Measurements from ENCODE around the gene SCGB1D1.
"Not testable (repeated sequence)": the region's sequence is repeated elsewhere in the genome, so short reads cannot be mapped to it uniquely, and the experiment has no call there.

Gene SCGB1D1

DNA sequence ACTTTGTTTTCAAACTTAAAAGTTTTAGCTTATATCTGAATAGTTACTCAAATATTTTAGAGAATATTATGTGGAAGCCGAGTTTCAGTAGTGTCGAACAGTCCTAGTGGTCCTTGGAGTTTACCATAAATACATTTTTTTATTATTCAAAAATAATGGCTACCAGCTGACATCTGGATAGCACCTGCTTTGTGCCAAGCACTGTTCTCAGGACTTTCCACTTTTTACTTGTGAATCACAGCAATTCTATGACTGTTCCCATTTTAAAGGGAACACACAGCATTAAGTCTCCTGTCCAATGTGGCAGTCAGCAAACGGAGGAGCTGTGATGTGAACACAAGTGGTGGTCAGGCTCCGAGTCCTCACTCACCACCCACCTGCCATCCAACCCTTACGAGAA lies 14.4 kb downstream of the SCGB1D1 start:
- Histone ChIP-seq H2BK5ac (ENCODE audit: low read length) (no peak overlapping the region), H3K18ac (ENCODE audit: low read length) (no peak overlapping the region), H3K79me1 (ENCODE audit: low read depth, low read length) (no peaks in the 10 kb centered on the region), H3K27me3 (ENCODE audit: control insufficient read depth in 3 of 3, insufficient read depth in 3 of 3, low read depth in 1 of 3, low read length in 3 of 3) (peaks cover 0 to 22% (median 0%) of the 10 kb centered on the region in 3 experiments), H3K36me3 (replicated peaks in 1 of 2; ENCODE audit: control insufficient read depth in 2 of 2, insufficient read depth in 2 of 2, low read length in 2 of 2) (no peaks in the 10 kb centered on the region), H4K8ac (ENCODE audit: low read depth, low read length) (no peak overlapping the region), H3K4me2 (ENCODE audit: insufficient read depth, low read length, poor library complexity, severe bottlenecking) (no peak overlapping the region), H3K9me3 (replicated peaks in 1 of 2; ENCODE audit: control insufficient read depth in 2 of 2, insufficient read depth in 1 of 2, low read depth in 1 of 2, low read length in 2 of 2) (no peaks in the 10 kb centered on the region), H3K14ac (ENCODE audit: low read length) (no peak overlapping the region), H4K91ac (ENCODE audit: low read depth, low read length, poor library complexity) (no peak overlapping the region), H3K9ac (ENCODE audit: low read depth, low read length, poor library complexity) (no peak overlapping the region), H3K27ac (replicated peaks; ENCODE audit: low read length) (no peak overlapping the region), H2BK12ac (ENCODE audit: low read length) (no peak overlapping the region), H2BK120ac (ENCODE audit: low read depth, low read length) (no peak overlapping the region), H3K4me1 (ENCODE audit: control insufficient read depth in 2 of 2, insufficient read depth in 1 of 2, low read depth in 1 of 2, low read length in 2 of 2) (peaks cover 0 to 2% of the 10 kb centered on the region in 2 donors), H2AK5ac (ENCODE audit: low read depth, low read length) (no peak overlapping the region), H3K4ac (ENCODE audit: low read length) (no peak overlapping the region), H2BK15ac (ENCODE audit: low read length) (no peak overlapping the region), H3K23ac (ENCODE audit: low read depth, low read length, poor library complexity) (no peak overlapping the region), H3K4me3 (ENCODE audit: low read length in 2 of 2) (no peak overlapping the region), H2AFZ (ENCODE audit: low read length) (no peak overlapping the region)
- no CpG with 5 or more reads among the region's 5 CpGs for WGBS, 2 donors (ENCODE audit: extremely low coverage in 2 of 2, insufficient read length in 2 of 2, insufficient replicate concordance in 1 of 2)
- DNase-seq (ENCODE audit: low spot score) = no peak

DNA sequence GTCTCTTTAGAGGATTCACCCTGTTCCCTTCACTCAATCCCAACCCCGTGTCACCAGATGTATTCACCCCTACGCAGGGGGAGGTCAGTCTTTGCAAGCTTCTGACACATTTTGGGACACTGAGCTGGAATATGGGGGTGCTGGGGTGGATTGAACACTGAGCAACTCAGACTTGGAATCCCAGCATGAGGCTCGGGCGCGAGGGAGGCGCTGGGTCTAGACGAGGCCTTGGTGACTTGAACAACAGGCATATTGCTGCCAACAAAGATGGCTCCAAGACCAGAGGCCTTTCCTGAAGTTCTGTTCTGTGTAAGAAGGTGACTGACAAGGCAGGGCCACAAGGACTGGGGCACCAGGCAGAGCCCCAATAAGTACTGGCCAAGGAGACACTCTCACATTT lies 15.4 kb downstream of the SCGB1D1 start:
- Histone ChIP-seq H2BK120ac (ENCODE audit: low read depth, low read length) (no peak overlapping the region), H2AFZ (ENCODE audit: low read length) (no peak overlapping the region), H3K18ac (ENCODE audit: low read length) (peak overlapping the region; percentile 32), H3K27me3 (ENCODE audit: control insufficient read depth in 3 of 3, insufficient read depth in 3 of 3, low read depth in 1 of 3, low read length in 3 of 3) (peaks cover 0 to 22% (median 0%) of the 10 kb centered on the region in 3 experiments), H2BK15ac (ENCODE audit: low read length) (no peak overlapping the region), H3K9ac (ENCODE audit: low read depth, low read length, poor library complexity) (no peak overlapping the region), H3K23ac (ENCODE audit: low read depth, low read length, poor library complexity) (peak overlapping the region; percentile 6), H3K79me1 (ENCODE audit: low read depth, low read length) (no peaks in the 10 kb centered on the region), H4K91ac (ENCODE audit: low read depth, low read length, poor library complexity) (no peak overlapping the region), H2BK5ac (ENCODE audit: low read length) (no peak overlapping the region), H3K4ac (ENCODE audit: low read length) (no peak overlapping the region), H3K14ac (ENCODE audit: low read length) (no peak overlapping the region), H3K4me1 (ENCODE audit: control insufficient read depth in 2 of 2, insufficient read depth in 1 of 2, low read depth in 1 of 2, low read length in 2 of 2) (peaks cover 0 to 2% of the 10 kb centered on the region in 2 donors), H4K8ac (ENCODE audit: low read depth, low read length) (no peak overlapping the region), H3K4me2 (ENCODE audit: insufficient read depth, low read length, poor library complexity, severe bottlenecking) (no peak overlapping the region), H3K4me3 (ENCODE audit: low read length in 2 of 2) (no peak overlapping the region), H3K27ac (replicated peaks; ENCODE audit: low read length) (no peak overlapping the region), H3K36me3 (replicated peaks in 1 of 2; ENCODE audit: control insufficient read depth in 2 of 2, insufficient read depth in 2 of 2, low read length in 2 of 2) (no peaks in the 10 kb centered on the region), H2BK12ac (ENCODE audit: low read length) (no peak overlapping the region), H3K9me3 (replicated peaks in 1 of 2; ENCODE audit: control insufficient read depth in 2 of 2, insufficient read depth in 1 of 2, low read depth in 1 of 2, low read length in 2 of 2) (no peaks in the 10 kb centered on the region), H2AK5ac (ENCODE audit: low read depth, low read length) (no peak overlapping the region)
- no CpG with 5 or more reads among the region's 7 CpGs for WGBS, 2 donors (ENCODE audit: extremely low coverage in 2 of 2, insufficient read length in 2 of 2, insufficient replicate concordance in 1 of 2)
- DNase-seq (ENCODE audit: low spot score) = no peak

DNA sequence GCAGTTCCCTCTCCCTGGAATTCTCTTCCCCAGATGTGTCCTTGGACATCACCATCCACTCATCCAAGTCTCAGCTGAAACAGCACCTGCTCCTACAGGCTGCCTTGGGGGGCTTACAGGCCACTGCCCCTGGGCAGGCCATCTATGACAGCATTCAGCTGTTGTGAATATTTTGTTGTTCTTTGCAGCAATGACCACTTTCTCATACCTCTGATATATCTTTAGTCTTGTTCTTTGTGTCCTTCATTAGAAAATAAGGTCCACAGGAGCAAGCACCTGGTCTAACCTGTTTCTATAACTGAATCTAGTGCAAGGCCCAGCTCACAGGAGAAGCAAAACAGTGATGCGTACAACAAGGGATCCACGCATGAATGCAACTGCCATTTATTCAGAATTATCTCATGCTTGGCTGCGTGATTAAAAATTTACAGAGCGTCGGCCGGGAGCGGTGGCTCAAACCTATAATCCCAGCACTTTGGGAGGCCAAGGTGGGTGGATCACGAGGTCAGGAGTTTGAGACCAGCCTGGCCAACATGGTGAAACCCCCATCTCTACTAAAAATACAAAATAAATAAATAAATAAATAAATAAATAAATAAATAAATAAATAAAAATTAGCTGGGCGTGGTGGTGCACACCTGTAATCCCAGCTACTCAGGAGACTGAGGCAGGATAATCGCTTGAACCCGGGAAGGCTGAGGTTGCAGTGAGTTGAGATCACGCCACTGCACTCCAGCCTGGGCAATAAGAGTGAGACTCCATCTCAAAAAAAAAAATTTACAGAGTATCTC lies 16.5 kb downstream of the SCGB1D1 start:
- not testable (repeated sequence) for H3K4ac ChIP-seq (ENCODE audit: low read length); H3K27ac ChIP-seq (replicated peaks; ENCODE audit: low read length); H3K79me1 ChIP-seq (ENCODE audit: low read depth, low read length); H2AFZ ChIP-seq (ENCODE audit: low read length); H3K9ac ChIP-seq (ENCODE audit: low read depth, low read length, poor library complexity); H3K36me3 ChIP-seq (replicated peaks in 1 of 2; ENCODE audit: control insufficient read depth in 2 of 2, insufficient read depth in 2 of 2, low read length in 2 of 2); H3K9me3 ChIP-seq (replicated peaks in 1 of 2; ENCODE audit: control insufficient read depth in 2 of 2, insufficient read depth in 1 of 2, low read depth in 1 of 2, low read length in 2 of 2); H3K4me1 ChIP-seq (ENCODE audit: control insufficient read depth in 2 of 2, insufficient read depth in 1 of 2, low read depth in 1 of 2, low read length in 2 of 2); H2BK12ac ChIP-seq (ENCODE audit: low read length); H3K4me3 ChIP-seq (ENCODE audit: low read length in 2 of 2); H3K18ac ChIP-seq (ENCODE audit: low read length); H2BK15ac ChIP-seq (ENCODE audit: low read length); H3K14ac ChIP-seq (ENCODE audit: low read length); H2AK5ac ChIP-seq (ENCODE audit: low read depth, low read length); H2BK120ac ChIP-seq (ENCODE audit: low read depth, low read length); DNase-seq (ENCODE audit: low spot score); H2BK5ac ChIP-seq (ENCODE audit: low read length); H3K4me2 ChIP-seq (ENCODE audit: insufficient read depth, low read length, poor library complexity, severe bottlenecking); H4K91ac ChIP-seq (ENCODE audit: low read depth, low read length, poor library complexity); H3K23ac ChIP-seq (ENCODE audit: low read depth, low read length, poor library complexity); H4K8ac ChIP-seq (ENCODE audit: low read depth, low read length)
- WGBS, 2 donors (ENCODE audit: extremely low coverage in 2 of 2, insufficient read length in 2 of 2, insufficient replicate concordance in 1 of 2) = no CpG with 5 or more reads among the region's 12 CpGs
- peaks cover 0 to 18% (median 0%) of the 10 kb centered on the region in 3 experiments for H3K27me3 ChIP-seq (ENCODE audit: control insufficient read depth in 3 of 3, insufficient read depth in 3 of 3, low read depth in 1 of 3, low read length in 3 of 3)

DNA sequence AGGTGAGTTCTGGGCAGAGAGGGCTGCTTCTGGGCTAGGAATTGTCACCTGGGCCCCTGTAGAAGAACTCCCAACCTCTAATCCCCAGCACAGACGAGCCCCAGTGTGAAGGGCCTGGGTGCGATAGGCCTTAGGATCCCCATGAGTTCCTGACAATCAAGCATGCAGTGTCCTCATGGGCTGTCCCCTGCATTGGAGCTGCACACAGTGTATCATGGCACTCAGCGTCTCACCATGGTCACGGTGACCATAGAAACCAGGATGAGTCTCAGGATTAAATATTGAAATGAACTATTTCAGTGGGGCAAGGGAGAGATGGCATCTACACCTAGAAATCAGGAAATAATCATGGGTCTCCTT lies 18.7 kb downstream of the SCGB1D1 start:
- Histone ChIP-seq H3K27ac (replicated peaks; ENCODE audit: low read length) (no peak overlapping the region), H3K4me3 (ENCODE audit: low read length in 2 of 2) (no peak overlapping the region), H2BK5ac (ENCODE audit: low read length) (no peak overlapping the region), H3K23ac (ENCODE audit: low read depth, low read length, poor library complexity) (no peak overlapping the region), H2AFZ (ENCODE audit: low read length) (no peak overlapping the region), H3K27me3 (ENCODE audit: control insufficient read depth in 3 of 3, insufficient read depth in 3 of 3, low read depth in 1 of 3, low read length in 3 of 3) (peaks cover 0 to 10% (median 0%) of the 10 kb centered on the region in 3 experiments), H3K9ac (ENCODE audit: low read depth, low read length, poor library complexity) (no peak overlapping the region), H3K9me3 (replicated peaks in 1 of 2; ENCODE audit: control insufficient read depth in 2 of 2, insufficient read depth in 1 of 2, low read depth in 1 of 2, low read length in 2 of 2) (no peaks in the 10 kb centered on the region), H2BK120ac (ENCODE audit: low read depth, low read length) (no peak overlapping the region), H2BK15ac (ENCODE audit: low read length) (no peak overlapping the region), H3K4me2 (ENCODE audit: insufficient read depth, low read length, poor library complexity, severe bottlenecking) (no peak overlapping the region), H3K36me3 (replicated peaks in 1 of 2; ENCODE audit: control insufficient read depth in 2 of 2, insufficient read depth in 2 of 2, low read length in 2 of 2) (no peaks in the 10 kb centered on the region), H3K14ac (ENCODE audit: low read length) (no peak overlapping the region), H3K79me1 (ENCODE audit: low read depth, low read length) (no peaks in the 10 kb centered on the region), H2BK12ac (ENCODE audit: low read length) (no peak overlapping the region), H3K18ac (ENCODE audit: low read length) (no peak overlapping the region), H4K91ac (ENCODE audit: low read depth, low read length, poor library complexity) (no peak overlapping the region), H4K8ac (ENCODE audit: low read depth, low read length) (no peak overlapping the region), H3K4ac (ENCODE audit: low read length) (no peak overlapping the region), H3K4me1 (ENCODE audit: control insufficient read depth in 2 of 2, insufficient read depth in 1 of 2, low read depth in 1 of 2, low read length in 2 of 2) (no peaks in the 10 kb centered on the region), H2AK5ac (ENCODE audit: low read depth, low read length) (no peak overlapping the region)
- no peak for DNase-seq (ENCODE audit: low spot score)
- no CpG with 5 or more reads among the region's 4 CpGs for WGBS, 2 donors (ENCODE audit: extremely low coverage in 2 of 2, insufficient read length in 2 of 2, insufficient replicate concordance in 1 of 2)

All from neuronal stem cell (in vitro differentiated cells).